HG03064 (cell line): Measurements from ENCODE around the gene ADGRD1.

ENCODE experiments used
- ATAC-seq: cut with Tn5 transposase; IDR thresholded peaks from one replicate; pipeline ENCODE4 v1.9.1; 2021; ENCODE audit warnings: low read depth; ENCODE audit not compliant: unreplicated experiment

The ADGRD1 gene

GRCh38 chr12:131085125-131085815, 131.6 kb downstream of the ADGRD1 start:
- no peak for ATAC-seq

- no peak for ATAC-seq
Measured at GRCh38 chr12:131085816-131086591, 132.3 kb downstream of the ADGRD1 start.

- no peak for ATAC-seq
Measured at GRCh38 chr12:131087302-131087818, 133.7 kb downstream of the ADGRD1 start.

GRCh38 chr12:131087991-131088700, 134.4 kb downstream of the ADGRD1 start:
- ATAC-seq = no peak

- ATAC-seq = no peak
Measured at GRCh38 chr12:131088701-131089530, 135.2 kb downstream of the ADGRD1 start.

- ATAC-seq = no peak
Measured at GRCh38 chr12:131089531-131090273, 136.0 kb downstream of the ADGRD1 start.

- ATAC-seq = no peak
Measured at GRCh38 chr12:131090274-131091210, 136.8 kb downstream of the ADGRD1 start.

- ATAC-seq = no peak
Measured at GRCh38 chr12:131091413-131091975, 137.8 kb downstream of the ADGRD1 start.

GRCh38 chr12:131091976-131092691, 138.4 kb downstream of the ADGRD1 start:
- ATAC-seq = no peak

- peak; percentile 71 for ATAC-seq
Measured at GRCh38 chr12:131092901-131093603, 139.3 kb downstream of the ADGRD1 start.

GRCh38 chr12:131093604-131093955, 139.9 kb downstream of the ADGRD1 start:
- ATAC-seq = no peak

- ATAC-seq = no peak
Measured at GRCh38 chr12:131093971-131094830, 140.5 kb downstream of the ADGRD1 start.

- no peak for ATAC-seq
Measured at GRCh38 chr12:131094831-131095805, 141.4 kb downstream of the ADGRD1 start.

GRCh38 chr12:131095826-131096680, 142.3 kb downstream of the ADGRD1 start:
- no peak for ATAC-seq
